HepG2 (cell line): ENCODE data around the gene COPZ1. TPM values are rescaled to one million over a fixed set of nuclear protein-coding genes. Genes with fewer than 3 reads are reported as not detected.
"Not testable (repeated sequence)": the region's sequence is repeated elsewhere in the genome, so short reads cannot be mapped to it uniquely, and the experiment has no call there.

Experiments used
- ATAC-seq: fragments of 200-7000 bp; cut with Tn5 transposase; 3 replicates; pipeline ENCODE4 v1.9.1; 2020; ENCODE audit warnings: mild to moderate bottlenecking, moderate library complexity
- BruUV-seq: library from RNA; stranded (reverse); fragments of 400-500 nt; replicated peaks from 2 replicates; lab custom pipeline; 2021; lab: Mats Ljungman, UMichigan
- CTCF ChIA-PET: fragments of 300-600 bp; formaldehyde crosslinking; extraction: SDS; loops from one replicate; lab custom pipeline; 2021; ENCODE audit warnings: low total read pairs, inconsistent platforms, low intra/inter-chr PET ratio; lab: Yijun Ruan, JAX
- POLR2A ChIA-PET: fragments of 350-600 bp; sonication (Branson Sonifier 250); formaldehyde crosslinking; loops from one replicate; lab custom pipeline; 2020; ENCODE audit warnings: antibody characterized with exemption, inconsistent platforms; lab: Yijun Ruan, JAX
- DNase-seq: peaks from one replicate; pipeline ENCODE4 v3.0.0-alpha.2; 2015; ENCODE audit warnings: low spot score
- FAIRE-seq: peaks from 3 replicates; lab custom pipeline; 2011; peaks lifted over from hg19 to GRCh38; lab: Jason Lieb, UNC
- H2AFZ ChIP-seq: one replicate; pipeline ENCODE4 v1.6.1; 2011; ENCODE audit warnings: low read length, inconsistent platforms
- H3K27ac ChIP-seq: fragments of 300-600 bp; 3 replicates; pipeline ENCODE4 v1.8.0; 2011; ENCODE audit warnings: mixed run types, mild to moderate bottlenecking, mixed read lengths, low read length, inconsistent platforms; ENCODE audit not compliant: insufficient read depth; ENCODE audit errors: extremely low read length
- H3K27me3 ChIP-seq, 2 experiments: fragments of 200-600 bp in 1 of 2; 2 replicates in 1 of 2; 3 replicates in 1 of 2; pipeline versions ENCODE4 v1.6.0 to v1.8.0; 2011; ENCODE audit warnings: low read length in 2 of 2, mild to moderate bottlenecking in 2 of 2, moderate library complexity in 2 of 2, inconsistent platforms in 1 of 2; ENCODE audit not compliant: insufficient read depth in 2 of 2, control insufficient read depth in 1 of 2
- H3K36me3 ChIP-seq, 2 experiments: fragments of 200-600 bp in 1 of 2; replicated peaks in 1 of 2; 2 replicates in 1 of 2; 3 replicates in 1 of 2; pipeline versions ENCODE4 v1.5.1 to v1.8.0; 2011; ENCODE audit warnings: low read length in 2 of 2, inconsistent platforms in 1 of 2; ENCODE audit not compliant: insufficient read depth in 2 of 2, control insufficient read depth in 1 of 2
- H3K4me1 ChIP-seq: 2 replicates; pipeline ENCODE4 v1.5.1; 2012; ENCODE audit warnings: low read length, inconsistent platforms; ENCODE audit not compliant: insufficient read depth
- H3K4me2 ChIP-seq: 2 replicates; pipeline ENCODE4 v1.6.0; 2011; ENCODE audit warnings: low read depth, low read length, inconsistent platforms
- H3K4me3 ChIP-seq, 3 experiments: fragments of 200-600 bp in 1 of 3; sonication (generic), shearing (Covaris generic) in 1 of 3; replicated peaks in 1 of 3; 2 replicates each; pipeline ENCODE4 v1.5.1; 2011 to 2016; ENCODE audit warnings: low read length in 3 of 3, inconsistent platforms in 2 of 3, low read depth in 2 of 3, mild to moderate bottlenecking in 2 of 3, control low read depth in 1 of 3, mixed read lengths in 1 of 3; ENCODE audit not compliant: insufficient read depth in 1 of 3
- H3K79me2 ChIP-seq: one replicate; pipeline ENCODE4 v1.6.1; 2011; ENCODE audit warnings: low read length, inconsistent platforms; ENCODE audit not compliant: insufficient read depth
- H3K9ac ChIP-seq: 2 replicates; pipeline ENCODE4 v1.6.0; 2011; ENCODE audit warnings: mild to moderate bottlenecking, low read depth, low read length, inconsistent platforms; ENCODE audit not compliant: insufficient read depth
- H3K9me3 ChIP-seq: 2 replicates; pipeline ENCODE4 v1.5.1; 2012; ENCODE audit warnings: mild to moderate bottlenecking, low read length
- H4K20me1 ChIP-seq: 2 replicates; pipeline ENCODE4 v1.6.0; 2011; ENCODE audit warnings: inconsistent platforms, mild to moderate bottlenecking, low read length, moderate library complexity; ENCODE audit not compliant: insufficient read depth
- HMGXB3 ChIP-seq: sonication (generic); formaldehyde crosslinking; IDR thresholded peaks from 2 replicates; pipeline ENCODE4 v1.4.0; 2020; ENCODE audit warnings: missing genetic modification reagents, borderline replicate concordance
- HNRNPL ChIP-seq: fragments of 200-400 bp; formaldehyde crosslinking; IDR thresholded peaks from 2 replicates; pipeline ENCODE4 v1.6.1; 2017; ENCODE audit warnings: mild to moderate bottlenecking, low read depth, low read length
- ISL2 ChIP-seq: sonication (generic); formaldehyde crosslinking; IDR thresholded peaks from 2 replicates; pipeline ENCODE4 v1.5.0; 2020; ENCODE audit warnings: missing genetic modification reagents
- MBD4 ChIP-seq: IDR thresholded peaks from 2 replicates; pipeline ENCODE4 v1.6.1; 2012; ENCODE audit warnings: low read length, inconsistent platforms, borderline replicate concordance
- POLR2A ChIP-seq, 2 experiments: IDR thresholded peaks; 2 replicates each; pipeline ENCODE4 v1.6.1; 2011; ENCODE audit warnings: low read depth in 2 of 2, low read length in 2 of 2, mild to moderate bottlenecking in 1 of 2, moderate library complexity in 1 of 2; ENCODE audit not compliant: insufficient read depth in 1 of 2
- RBFOX2 ChIP-seq: fragments of 200-400 bp; formaldehyde crosslinking; IDR thresholded peaks from 2 replicates; pipeline ENCODE4 v1.6.1; 2017; ENCODE audit warnings: low read depth, mild to moderate bottlenecking, low read length
- RFXAP ChIP-seq: sonication (generic); formaldehyde crosslinking; IDR thresholded peaks from 2 replicates; pipeline ENCODE4 v1.4.0; 2020; ENCODE audit warnings: missing genetic modification reagents, borderline replicate concordance
- SAP130 ChIP-seq: IDR thresholded peaks from 2 replicates; pipeline ENCODE4 v1.6.1; 2016; ENCODE audit warnings: low read depth
- ZNF124 ChIP-seq: sonication (generic); formaldehyde crosslinking; IDR thresholded peaks from 2 replicates; pipeline ENCODE4 v1.4.0; 2020; ENCODE audit warnings: missing genetic modification reagents
- ZNF3 ChIP-seq: IDR thresholded peaks from 2 replicates; pipeline ENCODE4 v1.7.0; 2017; ENCODE audit warnings: inconsistent platforms
- ZNF749 ChIP-seq: sonication (generic); formaldehyde crosslinking; IDR thresholded peaks from 2 replicates; pipeline ENCODE4 v1.8.0; 2022; ENCODE audit warnings: mild to moderate bottlenecking, missing genetic modification reagents, moderate library complexity, borderline replicate concordance
- WGBS: methylation state at CpG from one replicate; pipeline ENCODE4 v1.1.6; 2017; ENCODE audit warnings: low lambda C conversion rate; 5-methylcytosine and 5-hydroxymethylcytosine counted together
- in situ Hi-C: cut with HindIII; loops from 2 replicates; pipeline ENCODE4 v1.10.0; 2017; ENCODE audit warnings: low pct_unique_long_range_greater_than_20kb; ENCODE audit not compliant: extremely low pct_ligation_motif_present
- intact Hi-C: fragments of 100-400 bp; cut with micrococcal nuclease; formaldehyde crosslinking; loops from one replicate; pipeline ENCODE4 v1.10.0; 2022; ENCODE audit not compliant: unreplicated experiment
- polyA plus RNA-seq, 8 experiments: library from polyadenylated mRNA; depleted of rRNA in 3 of 8; stranded (reverse) in 7 of 8; unstranded in 1 of 8; fragments of >200 nt; fragmentation: Illumina TruSeq in 4 of 8; extraction: Trizol in 4 of 8; gene quantifications; 2 replicates each; pipeline versions ENCODE4 v1.2.1 to v1.2.3, GENCODE V29; 2011 to 2016; ENCODE audit warnings: low read depth in 4 of 8, missing spikeins in 1 of 8, mixed read lengths in 1 of 8; ENCODE audit not compliant: insufficient read depth in 1 of 8
- total RNA-seq, 5 experiments: library from RNA; depleted of rRNA; stranded (reverse); fragments of >200 nt; fragmentation: Illumina TruSeq; extraction: Trizol; gene quantifications; 2 replicates each; pipeline ENCODE4 v1.2.3, GENCODE V29; 2016; ENCODE audit warnings: low read depth in 1 of 5

Gene COPZ1
- total and polyA plus RNA-seq, 2 of the 13 experiments (the other 11 are each of a cell fraction or from before 2014, with no cell fraction given), result 125 to 184 TPM

- H3K4me2 ChIP-seq, result peak overlapping the region; percentile 79
- H3K9me3 ChIP-seq, H3K27me3 ChIP-seq, BruUV-seq, CTCF ChIA-PET, H2AFZ ChIP-seq, intact Hi-C loops, ATAC-seq, DNase-seq, FAIRE-seq: not testable (repeated sequence)
- peaks cover 67% of the 10 kb centered on the region for H3K79me2 ChIP-seq
- WGBS, result under 1% methylated on average over 4 of the region's 4 CpGs
- 0 out of 2 replicates have a peak, but pooled peaks have one; percentile 10 for TF ChIP-seq ZNF749 (CRISPR knock-in tag)
- peak overlapping the region; percentile 100 for H3K9ac ChIP-seq
- peak overlapping the region; percentile 73 to 79 (median 76) for H3K4me3 ChIP-seq
- in situ Hi-C loops, result loop anchor here (5.0 kb wide), 1 partner anchor 46 kb away; the partner anchor contains the start of gene COPZ1
- peak overlapping the region; percentile 96 for H3K27ac ChIP-seq
- peaks cover 51% of the 10 kb centered on the region for H4K20me1 ChIP-seq
- peaks cover 66% of the 10 kb centered on the region for H3K4me1 ChIP-seq
- POLR2A ChIA-PET, result interaction anchor here (2.8 to 4.5 kb wide), 5 partner anchors 13 to 77 kb away, joined by 16 to 176 read pairs (median 53); partner anchors contain the start of genes COPZ1 and NFE2
- peaks cover 9 to 51% of the 10 kb centered on the region in 2 experiments for H3K36me3 ChIP-seq
Measured at GRCh38 chr12:54281694-54282093, 43.2 kb upstream of the COPZ1 start.

GRCh38 chr12:54282949-54283593 is 41.9 kb upstream of the COPZ1 start:
- Histone ChIP-seq H3K27ac (no peak overlapping the region), H3K27me3 (no peaks in the 10 kb centered on the region; a peak in 1 of 5 replicates), H4K20me1 (peaks cover 65% of the 10 kb centered on the region), H3K79me2 (peaks cover 55% of the 10 kb centered on the region), H3K9me3 (no peaks in the 10 kb centered on the region), H3K36me3 (peaks cover 13 to 59% of the 10 kb centered on the region in 2 experiments), H3K4me3 (peak overlapping the region; percentile 73 to 79 (median 76)), H3K9ac (peak overlapping the region; percentile 100), H3K4me1 (peaks cover 55% of the 10 kb centered on the region), H3K4me2 (peak overlapping the region; percentile 79), H2AFZ (no peak overlapping the region)
- intact Hi-C loops (no loop called here), in situ Hi-C loops (loop anchor here (5.0 kb wide), 1 partner anchor 44 kb away; the partner anchor contains the start of gene COPZ1)
- no peak for ATAC-seq
- no peak for FAIRE-seq
- no TSS peak for BruUV-seq
- 51% methylated on average over 11 of the region's 11 CpGs for WGBS
- ChIA-PET POLR2A (interaction anchor here (1.5 to 5.2 kb wide), 4 partner anchors 11 to 76 kb away, joined by 7 to 65 read pairs (median 13); partner anchors contain the start of genes COPZ1 and NFE2), CTCF (no interaction called here)
- no peak for DNase-seq
- TF ChIP-seq ISL2 (CRISPR knock-in tag), result no peak
- TF ChIP-seq POLR2A (IDR thresholded peaks at IDR 0.05; ENCODE audit: insufficient read depth in 1 of 2, low read depth in 2 of 2, low read length in 2 of 2), result peak; percentile 14 to 58; a peak in 1 of 4 replicates
- TF ChIP-seq RFXAP, result no peak
- TF ChIP-seq ZNF3, result no peak
- TF ChIP-seq ZNF124 (CRISPR knock-in tag), result 0 out of 2 replicates have a peak, but pooled peaks have one; percentile 38
- TF ChIP-seq HNRNPL, result 0 out of 2 replicates have a peak, but pooled peaks have one; percentile 20
- 0 out of 2 replicates have a peak, but pooled peaks have one; percentile 56 for TF ChIP-seq MBD4
- TF ChIP-seq SAP130, result 0 out of 2 replicates have a peak, but pooled peaks have one; percentile 10
- TF ChIP-seq HMGXB3, result no peak
- peak; percentile 72 for TF ChIP-seq RBFOX2
